ENCODE results near the gene ANO3. TPM values are rescaled to one million over a fixed set of nuclear protein-coding genes. Genes with fewer than 3 reads are reported as not detected.

The ANO3 gene
- total and polyA plus RNA-seq, 2 of the 8 experiments (the other 6 are each of a cell fraction or from before 2014, with no cell fraction given) = not detected

DNA sequence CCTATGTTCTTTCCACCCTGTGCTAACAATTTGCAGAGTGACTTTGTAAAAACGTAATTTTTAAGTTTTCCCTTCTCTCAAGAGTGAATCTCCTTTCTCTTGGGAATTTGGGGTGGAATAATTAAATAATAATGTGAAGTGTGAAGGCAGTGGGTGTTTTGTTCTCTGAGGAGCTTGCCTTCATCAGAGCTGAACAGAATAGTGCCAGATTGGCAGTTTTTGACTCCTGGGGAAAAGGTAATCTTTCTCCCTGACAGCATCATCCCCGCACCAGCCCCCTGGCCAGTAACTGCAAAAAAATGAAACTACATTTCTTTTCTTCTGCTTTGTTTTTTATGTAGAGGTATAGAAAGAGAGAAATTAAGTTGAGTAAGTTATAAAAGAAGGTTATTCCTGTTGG lies 180.3 kb downstream of the ANO3 start:
- Histone ChIP-seq H4K5ac (ENCODE audit: insufficient read length, low read depth, low read length) (no peak overlapping the region), H2BK12ac (ENCODE audit: low read depth, low read length) (no peak overlapping the region), H3K27me3 (replicated peaks in 1 of 4; ENCODE audit: control insufficient read depth in 3 of 4, extremely low read depth in 1 of 4, insufficient read depth in 3 of 4, low read length in 3 of 4) (no peaks in the 10 kb centered on the region), H3K79me2 (ENCODE audit: control insufficient read depth in 1 of 2, insufficient read depth in 2 of 2, low read length in 2 of 2) (no peaks in the 10 kb centered on the region), H4K8ac (ENCODE audit: extremely low read depth, insufficient read depth, low read length) (no peak overlapping the region), H2AK5ac (ENCODE audit: low read depth, low read length) (no peak overlapping the region), H2BK15ac (ENCODE audit: low read length) (no peak overlapping the region), H3K18ac (ENCODE audit: extremely low read depth, low read length) (no peak overlapping the region), H3K4ac (replicated peaks; ENCODE audit: insufficient read length, low read depth, low read length) (no peak overlapping the region), H2BK120ac (replicated peaks; ENCODE audit: low read depth, low read length) (no peak overlapping the region), H3K9me3 (ENCODE audit: insufficient read depth in 2 of 2, low read depth in 1 of 2, low read length in 1 of 2) (no peaks in the 10 kb centered on the region), H2AFZ (ENCODE audit: low read length) (no peak overlapping the region), H3K23ac (ENCODE audit: insufficient read length) (no peak overlapping the region), H4K20me1 (replicated peaks in 1 of 2; ENCODE audit: control insufficient read depth in 1 of 2, insufficient read depth in 2 of 2, low read length in 2 of 2) (no peaks in the 10 kb centered on the region), H3K79me1 (ENCODE audit: low read depth, low read length) (no peaks in the 10 kb centered on the region), H2BK5ac (ENCODE audit: low read depth, low read length) (no peak overlapping the region), H3K23me2 (ENCODE audit: low read depth, low read length) (no peaks in the 10 kb centered on the region), H3K27ac (ENCODE audit: low read depth, low read length) (no peak overlapping the region), H3K56ac (replicated peaks; ENCODE audit: insufficient read length, low read depth, low read length) (no peak overlapping the region), H3K36me3 (ENCODE audit: control insufficient read depth in 2 of 4, insufficient read depth in 4 of 4, low read length in 3 of 4) (no peaks in the 10 kb centered on the region), H3K4me1 (replicated peaks in 1 of 4; ENCODE audit: control insufficient read depth in 3 of 4, insufficient read depth in 4 of 4, low read length in 3 of 4) (no peaks in the 10 kb centered on the region), H3K14ac (ENCODE audit: insufficient read length) (no peak overlapping the region), H3K9ac (replicated peaks in 1 of 4; ENCODE audit: extremely low read depth in 1 of 4, low read depth in 3 of 4, low read length in 3 of 4) (no peak overlapping the region), H3K4me2 (ENCODE audit: insufficient read depth in 1 of 2, low read depth in 2 of 2, low read length in 2 of 2) (no peak overlapping the region), H2BK20ac (ENCODE audit: low read length) (no peak overlapping the region), H4K91ac (replicated peaks; ENCODE audit: insufficient read length, low read length) (no peak overlapping the region), H3K4me3 (ENCODE audit: extremely low read depth in 1 of 4, insufficient read depth in 2 of 4, low read depth in 3 of 4, low read length in 4 of 4) (no peak overlapping the region)
- no peak for FAIRE-seq
- CTCF ChIA-PET (ENCODE audit: partially characterized antibody) = interaction anchor here (1.5 kb wide), 1 partner anchor 228 kb away, joined by 5 read pairs; no protein-coding TSS in a partner anchor
- POLR2A ChIA-PET (ENCODE audit: partially characterized antibody) = no interaction called here
- DNase-seq (ENCODE audit: low read depth in 1 of 2, low spot score in 2 of 2) = no peak
- WGBS, 2 experiments (ENCODE audit: extremely low coverage in 1 of 2, insufficient coverage in 1 of 2, insufficient read length in 1 of 2, insufficient replicate concordance in 2 of 2, low coverage in 1 of 2, low lambda C conversion rate in 2 of 2, missing lambda C conversion rate in 1 of 2) = 94% methylated on average over 2 of the region's 2 CpGs; no CpG with 5 or more reads in 1 of the 2 experiments
- TF ChIP-seq HDAC6 (IDR thresholded peaks at IDR 0.05; ENCODE audit: low read depth, low read length) (no peak), GABPA (IDR thresholded peaks at IDR 0.05; ENCODE audit: borderline replicate concordance, insufficient read depth, low read length) (no peak), MAFK (IDR thresholded peaks at IDR 0.05; ENCODE audit: low read depth, low read length) (no peak), NANOG (IDR thresholded peaks at IDR 0.05; ENCODE audit: insufficient read depth, low read depth, low read length, poor library complexity, severe bottlenecking) (no peak), SIRT6 (IDR thresholded peaks at IDR 0.05; ENCODE audit: low read length) (no peak), KDM1A (IDR thresholded peaks at IDR 0.05; ENCODE audit: borderline replicate concordance, low read length) (no peak), SIN3A (conservative IDR thresholded peaks at IDR 0.05 in 1 of 2, IDR thresholded peaks at IDR 0.05 in 1 of 2; ENCODE audit: low read depth in 1 of 2, low read length in 2 of 2) (no peak), ATF3 (IDR thresholded peaks at IDR 0.05; ENCODE audit: insufficient read depth, low read depth, low read length) (no peak), CEBPB (IDR thresholded peaks at IDR 0.05; ENCODE audit: low read depth, low read length) (no peak), CTBP2 (IDR thresholded peaks at IDR 0.05; ENCODE audit: borderline replicate concordance, insufficient read depth, insufficient read length, low read length) (no peak), TCF12 (IDR thresholded peaks at IDR 0.05; ENCODE audit: low read depth, low read length) (no peak), POLR2A (IDR thresholded peaks at IDR 0.05; ENCODE audit: control extremely low read depth in 1 of 2, low read depth in 2 of 2, low read length in 2 of 2) (no peak), E2F6 (IDR thresholded peaks at IDR 0.05) (no peak), EGR1 (IDR thresholded peaks at IDR 0.05; ENCODE audit: borderline replicate concordance, low read depth, low read length) (no peak)
